HG02678 (cell line): Measurements from ENCODE around the gene SOWAHA.
"Not testable (repeated sequence)": the region's sequence is repeated elsewhere in the genome, so short reads cannot be mapped to it uniquely, and the experiment has no call there.

Experiments
- ATAC-seq: cut with Tn5 transposase; IDR thresholded peaks from one replicate; pipeline ENCODE4 v1.9.1; 2021; ENCODE audit warnings: mild to moderate bottlenecking, moderate library complexity; ENCODE audit not compliant: unreplicated experiment

The SOWAHA gene

DNA sequence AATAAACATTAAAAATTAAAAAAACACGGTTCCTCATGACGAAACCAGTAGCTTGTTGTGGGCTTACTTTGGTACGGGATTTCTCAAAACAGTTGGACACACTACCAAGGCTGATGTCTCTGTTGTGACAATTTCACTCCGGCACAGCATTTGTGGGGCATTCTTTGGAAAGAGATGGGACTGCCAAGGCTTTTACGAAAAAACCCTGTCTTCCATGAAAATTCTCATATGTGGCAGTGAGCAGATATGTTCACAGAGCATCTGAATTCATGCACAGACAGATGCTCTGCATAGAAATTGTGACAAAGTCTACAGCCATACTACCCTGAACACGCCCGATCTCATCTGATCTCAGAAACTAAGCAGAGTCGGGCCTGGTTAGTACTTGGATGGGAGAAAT, 35.2 kb downstream of the SOWAHA start:
- ATAC-seq = no peak

DNA sequence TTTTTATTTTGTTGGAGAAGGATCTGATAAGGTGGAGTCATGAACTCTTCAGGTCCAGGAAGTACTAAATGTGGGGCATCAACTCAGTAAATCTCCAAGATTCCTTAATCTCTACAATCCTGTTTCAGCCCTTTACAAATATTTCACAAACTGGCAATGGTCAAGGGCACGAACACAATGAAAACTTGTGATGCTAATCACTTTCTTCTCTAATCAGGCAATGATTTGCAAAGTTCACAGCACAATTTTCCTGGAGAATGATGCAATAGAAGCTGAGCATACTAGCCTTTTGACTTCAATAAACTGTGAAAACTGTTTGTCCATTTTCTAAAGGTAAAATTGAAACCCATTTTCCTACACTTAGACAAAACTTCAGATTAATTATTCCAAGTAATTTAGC, 36.2 kb downstream of the SOWAHA start:
- no peak for ATAC-seq

DNA sequence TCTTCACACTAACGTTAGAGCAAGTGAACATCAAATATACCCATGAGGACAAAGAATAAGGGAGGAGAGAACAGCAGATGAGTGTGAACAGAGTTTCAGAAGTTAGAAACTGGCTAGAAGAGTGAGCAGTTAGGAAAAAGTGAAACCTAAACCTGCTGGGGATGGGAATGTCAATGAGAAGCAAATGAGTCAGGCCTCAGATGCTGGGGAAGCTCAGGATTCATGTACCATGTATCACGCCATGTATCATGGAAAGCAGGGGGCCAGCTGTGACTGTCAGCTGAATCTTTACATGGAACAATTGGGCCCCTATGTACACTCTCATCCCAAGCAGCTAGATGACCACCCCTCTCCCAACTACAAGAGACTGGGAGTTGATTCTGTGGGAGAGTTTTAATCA, 37.0 kb downstream of the SOWAHA start:
- ATAC-seq = no peak

DNA sequence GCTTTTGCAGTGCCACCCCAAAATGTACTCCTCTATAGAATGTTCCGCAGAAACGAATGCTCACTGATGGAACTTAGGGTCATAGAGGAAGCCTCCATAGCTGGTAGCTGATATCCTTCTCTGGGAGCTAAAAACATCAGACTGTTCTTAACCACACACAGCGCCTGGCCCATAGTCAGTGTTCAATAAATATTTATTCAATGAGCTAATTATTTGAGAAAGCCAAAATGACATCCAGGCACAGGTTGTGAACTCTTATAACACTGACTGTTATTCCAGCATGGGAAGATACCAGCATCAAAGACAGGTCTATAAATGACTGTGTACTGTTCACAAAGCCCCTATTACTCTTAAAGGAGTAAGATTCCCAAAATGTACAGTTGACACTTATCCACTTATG, 40.2 kb downstream of the SOWAHA start:
- ATAC-seq = no peak

DNA sequence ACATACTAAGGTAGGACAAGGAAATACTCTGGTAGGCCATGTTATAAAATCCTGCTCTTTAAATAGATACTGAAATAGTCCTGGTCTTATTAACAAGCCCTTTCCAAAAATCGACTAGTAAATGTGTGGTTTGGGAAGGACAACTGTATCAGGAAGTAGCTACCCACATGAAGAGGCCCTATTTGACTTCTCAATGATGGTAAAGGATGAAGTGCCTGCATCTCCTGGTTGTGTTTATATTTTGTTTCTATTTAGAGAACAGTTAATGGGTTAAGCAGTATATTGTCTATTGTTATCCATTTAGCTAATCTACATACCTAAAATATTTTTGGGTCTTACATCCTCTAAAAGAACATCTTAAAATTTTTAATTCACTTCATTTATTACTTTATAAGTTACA, 40.7 kb downstream of the SOWAHA start:
- ATAC-seq = no peak

DNA sequence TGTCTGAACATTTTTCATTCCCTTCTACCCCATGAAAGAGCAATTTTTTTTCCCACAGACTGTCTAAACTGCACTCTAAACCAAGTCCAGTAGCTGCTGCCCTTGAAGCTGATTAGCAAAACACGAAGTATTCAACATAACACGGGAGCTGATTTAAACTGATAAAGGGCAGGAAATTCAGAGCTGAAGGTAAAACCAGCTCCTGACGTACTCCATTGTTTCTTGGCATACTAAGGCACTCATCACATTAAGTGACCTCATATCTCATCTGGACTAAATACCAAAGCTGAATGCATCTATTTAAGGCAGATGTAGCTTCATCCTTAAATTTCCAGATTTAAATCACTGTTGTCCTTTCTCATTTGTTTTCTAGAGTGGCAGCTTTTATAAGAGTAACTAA, 41.2 kb downstream of the SOWAHA start:
- ATAC-seq = no peak

DNA sequence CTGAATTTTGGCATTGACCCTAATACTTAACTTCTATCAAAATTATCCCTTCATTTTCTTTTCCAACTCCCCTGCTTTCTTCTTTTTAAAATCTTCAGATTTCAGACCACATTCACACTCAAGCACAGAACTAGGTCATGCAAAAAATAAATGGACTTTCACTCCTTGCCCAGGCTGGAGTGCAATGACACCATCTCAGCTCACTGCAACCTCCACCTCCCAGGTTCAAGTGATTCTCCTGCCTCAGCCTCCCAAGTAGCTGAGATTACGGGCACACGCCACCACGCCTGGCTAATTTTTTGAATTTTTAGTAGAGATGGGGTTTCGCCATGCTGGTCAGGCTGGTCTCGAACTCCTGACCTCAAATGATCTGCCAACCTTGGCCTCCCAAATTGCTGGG, 41.9 kb downstream of the SOWAHA start:
- ATAC-seq = not testable (repeated sequence)

DNA sequence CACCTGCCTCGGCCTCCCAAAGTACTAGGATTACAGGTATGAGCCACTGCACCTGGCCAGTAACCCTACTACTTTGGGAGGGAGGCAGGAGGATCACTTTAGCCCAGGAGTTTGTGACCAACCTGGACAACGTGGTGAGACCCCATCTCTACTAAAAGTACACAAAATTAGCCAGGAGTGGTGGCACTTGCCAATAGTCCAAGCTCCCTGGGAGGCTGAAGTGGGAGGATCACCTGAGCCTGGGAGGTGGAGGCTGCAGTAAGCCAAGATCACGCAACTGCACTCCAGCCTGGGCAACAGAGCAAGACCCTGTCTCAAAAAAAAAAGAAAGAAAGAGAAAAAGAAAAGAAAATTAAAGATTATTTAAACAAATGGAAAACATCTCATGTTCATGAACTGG, 42.9 kb downstream of the SOWAHA start:
- no peak for ATAC-seq

DNA sequence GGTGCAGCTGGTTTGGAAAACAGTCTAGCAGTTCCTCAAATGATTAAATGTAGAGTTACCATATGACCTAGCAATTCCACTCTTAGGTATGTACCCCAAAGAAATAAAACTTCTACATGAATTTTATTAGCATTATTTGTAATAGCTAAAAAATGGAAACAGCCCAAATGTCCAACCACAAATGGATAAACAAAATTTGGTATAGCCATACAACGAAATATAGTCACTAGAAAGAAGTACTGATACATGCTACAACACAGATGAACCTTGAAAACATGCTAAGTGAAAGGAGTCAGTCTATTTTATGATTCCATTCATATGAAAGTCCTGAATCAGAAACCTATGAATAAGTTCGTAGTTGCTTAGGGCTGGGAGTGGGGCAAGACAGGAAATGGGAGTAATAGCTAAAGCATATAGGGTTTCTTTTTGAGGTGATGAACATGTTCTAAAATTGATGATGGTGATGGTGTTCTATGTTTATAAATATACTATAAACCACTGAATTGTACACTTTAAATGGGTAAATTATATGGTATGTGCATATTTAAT, 46.9 kb downstream of the SOWAHA start:
- no peak for ATAC-seq

DNA sequence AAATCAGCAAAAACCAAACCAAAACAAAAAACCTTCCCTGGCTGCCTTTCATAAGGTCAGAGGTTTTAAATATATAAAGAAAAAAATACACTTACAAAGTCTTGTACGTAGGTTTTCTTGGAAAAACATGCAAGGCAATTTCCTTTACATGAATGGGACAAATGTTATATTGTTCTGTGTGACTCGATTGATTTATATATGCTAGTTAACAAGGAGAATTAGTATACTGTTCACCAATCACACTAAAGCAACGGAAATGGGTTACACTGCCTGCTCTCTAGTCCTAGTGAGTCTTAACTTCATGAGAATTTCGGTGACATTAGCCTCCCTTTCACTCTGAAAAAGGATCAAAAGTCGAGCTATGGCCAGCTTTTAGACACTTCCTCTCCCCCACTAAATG, 47.6 kb downstream of the SOWAHA start:
- no peak for ATAC-seq

DNA sequence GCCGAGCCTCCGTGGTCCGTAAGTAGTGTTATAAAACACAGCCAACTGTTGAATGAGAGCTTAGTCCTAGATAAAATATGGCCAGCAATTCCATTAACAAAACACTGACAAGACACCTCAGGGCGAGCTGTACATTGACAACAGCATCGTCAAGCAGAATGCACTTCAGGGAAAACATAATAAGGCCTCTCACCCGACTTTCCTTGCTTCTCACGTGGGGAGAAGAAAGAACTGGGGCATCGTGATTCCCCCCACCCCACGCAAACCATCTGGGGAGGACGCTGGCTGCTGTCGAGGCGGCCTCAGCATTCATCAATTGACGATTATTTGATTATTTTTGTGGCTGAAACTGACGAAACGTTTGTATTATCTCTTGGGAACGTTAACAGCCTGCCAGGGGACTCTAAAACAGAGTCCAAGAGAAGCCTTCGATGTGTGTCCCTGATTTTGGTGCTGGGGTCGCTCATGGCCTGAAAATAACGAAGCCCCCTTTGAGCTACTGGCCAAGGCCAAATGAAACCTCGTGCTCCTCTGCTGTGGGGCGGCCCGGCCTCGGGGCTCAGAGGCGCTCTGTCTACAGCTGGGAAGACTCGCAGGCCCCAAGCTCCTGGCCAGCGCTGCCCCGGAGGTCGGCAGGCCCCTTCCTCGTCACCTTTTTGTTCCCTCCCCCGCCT, 52.7 kb downstream of the SOWAHA start:
- ATAC-seq = peak; percentile 30
